Body of pancreas (tissue), 4 donors: Measurements from ENCODE around the gene PDHB. TPM values are rescaled to one million over a fixed set of nuclear protein-coding genes. Genes with fewer than 3 reads are reported as not detected.

Source experiments
- ATAC-seq: fragments of 150-250 bp; one replicate; pipeline ENCODE4 v1.9.1; 2016
- DNase-seq, 4 donors: peaks; one replicate each; pipeline ENCODE4 v3.0.0-alpha.2; 2019
- H3K27ac ChIP-seq, 4 donors: fragments of 200-600 bp; sonication (generic); 1 replicate in 3 of 4; 2 replicates in 1 of 4; pipeline versions ENCODE4 v1.5.1 to v1.6.1; 2016 to 2019; ENCODE audit warnings: mild to moderate bottlenecking in 1 of 4, mixed read lengths in 1 of 4, moderate library complexity in 1 of 4
- H3K27me3 ChIP-seq, 2 donors: fragments of 200-600 bp; sonication (generic); one replicate each; pipeline ENCODE4 v1.6.0; 2016; ENCODE audit warnings: mild to moderate bottlenecking in 1 of 2
- H3K36me3 ChIP-seq, 2 donors: fragments of 200-600 bp; sonication (generic); replicated peaks in 1 of 2; 2 replicates each; pipeline ENCODE4 v1.5.1; 2016; ENCODE audit warnings: low read depth in 2 of 2; ENCODE audit not compliant: insufficient read depth in 1 of 2
- H3K4me1 ChIP-seq: fragments of 200-600 bp; sonication (generic); one replicate; pipeline ENCODE4 v1.6.0; 2016
- H3K4me3 ChIP-seq, 2 donors: fragments of 200-600 bp; sonication (generic); 1 replicate in 1 of 2; 2 replicates in 1 of 2; pipeline ENCODE4 v1.5.1; 2016 to 2019
- H3K9me3 ChIP-seq, 3 donors: fragments of 200-600 bp; sonication (generic); 1 replicate in 2 of 3; 2 replicates in 1 of 3; pipeline ENCODE4 v1.5.1; 2016
- POLR2A ChIP-seq, 3 donors: fragments of 450-650 bp; IDR thresholded peaks; one replicate each; pipeline ENCODE4 v1.6.1; 2016; ENCODE audit warnings: antibody characterized with exemption in 3 of 3, mild to moderate bottlenecking in 2 of 3
- WGBS, 2 donors: methylation state at CpG; one replicate each; pipeline ENCODE4 v1.1.5; 2017; 5-methylcytosine and 5-hydroxymethylcytosine counted together
- intact Hi-C: fragments of 100-400 bp; cut with DNase I; formaldehyde crosslinking; loops from one replicate; pipeline ENCODE4 v1.15.1; 2023
- total RNA-seq, 2 donors: library from RNA; depleted of rRNA; stranded (reverse); fragments of >200 nt; gene quantifications; one replicate each; pipeline ENCODE4 v1.1.0, GENCODE V29; 2016
- TF ChIP-seq, protein P1 (sequence below), 7 experiments: fragments of 450-650 bp in 4 of 7; fragments of 200-600 bp in 3 of 7; sonication (generic) in 3 of 7; IDR thresholded peaks; one replicate each; pipeline ENCODE4 v1.5.1; 2016 to 2019; ENCODE audit warnings: antibody characterized with exemption in 7 of 7

The PDHB gene
- total RNA-seq, 2 donors from 2014 or later = 23.4 to 32.7 TPM

DNA sequence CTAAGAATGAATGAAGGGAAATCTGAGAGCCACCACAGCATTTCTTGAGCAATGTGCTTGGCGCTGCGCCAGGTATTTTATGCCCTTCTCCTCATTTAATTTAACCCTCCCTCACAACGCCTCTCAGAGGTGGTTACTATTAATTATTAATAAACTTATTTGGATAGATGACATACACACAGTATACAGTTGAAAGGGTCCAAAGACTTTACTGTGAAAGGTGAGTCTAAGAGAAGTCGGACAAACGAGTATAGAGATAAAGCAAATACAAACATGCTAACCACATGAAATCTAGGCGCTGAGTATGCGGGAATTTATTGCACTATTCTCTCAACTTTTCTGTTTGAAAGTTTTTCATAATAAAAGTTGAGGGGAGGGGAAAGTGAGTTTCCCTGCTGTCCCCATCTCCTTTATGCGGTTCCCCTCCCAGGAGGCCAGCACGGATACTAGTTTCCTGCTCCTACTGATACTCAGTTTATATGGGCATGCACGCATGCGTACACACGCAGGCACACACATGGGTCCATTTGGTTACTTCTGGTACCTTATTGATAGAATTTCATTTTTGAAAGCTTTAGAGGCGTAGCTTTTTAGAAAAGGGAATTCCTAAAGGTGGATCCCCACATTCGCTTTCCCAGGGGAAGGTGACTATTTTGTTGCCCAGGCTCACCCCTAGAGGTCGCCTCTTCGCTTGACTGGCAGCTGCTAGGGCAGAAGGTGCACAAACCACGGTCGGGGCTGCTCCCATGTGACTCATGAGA is 29.7 kb upstream of the PDHB start:
- ATAC-seq (peak; percentile 84), DNase-seq (peak; percentile 73 to 80 (median 78))
- intact Hi-C loops = no loop called here
- Histone ChIP-seq H3K36me3 (no peaks in the 10 kb centered on the region), H3K4me1 (peaks cover 13% of the 10 kb centered on the region), H3K9me3 (no peaks in the 10 kb centered on the region), H3K4me3 (no peak overlapping the region), H3K27ac (no peak overlapping the region), H3K27me3 (no peaks in the 10 kb centered on the region)
- TF ChIP-seq POLR2A (IDR thresholded peaks at IDR 0.05) = no peak
- TF ChIP-seq, protein P1, sequence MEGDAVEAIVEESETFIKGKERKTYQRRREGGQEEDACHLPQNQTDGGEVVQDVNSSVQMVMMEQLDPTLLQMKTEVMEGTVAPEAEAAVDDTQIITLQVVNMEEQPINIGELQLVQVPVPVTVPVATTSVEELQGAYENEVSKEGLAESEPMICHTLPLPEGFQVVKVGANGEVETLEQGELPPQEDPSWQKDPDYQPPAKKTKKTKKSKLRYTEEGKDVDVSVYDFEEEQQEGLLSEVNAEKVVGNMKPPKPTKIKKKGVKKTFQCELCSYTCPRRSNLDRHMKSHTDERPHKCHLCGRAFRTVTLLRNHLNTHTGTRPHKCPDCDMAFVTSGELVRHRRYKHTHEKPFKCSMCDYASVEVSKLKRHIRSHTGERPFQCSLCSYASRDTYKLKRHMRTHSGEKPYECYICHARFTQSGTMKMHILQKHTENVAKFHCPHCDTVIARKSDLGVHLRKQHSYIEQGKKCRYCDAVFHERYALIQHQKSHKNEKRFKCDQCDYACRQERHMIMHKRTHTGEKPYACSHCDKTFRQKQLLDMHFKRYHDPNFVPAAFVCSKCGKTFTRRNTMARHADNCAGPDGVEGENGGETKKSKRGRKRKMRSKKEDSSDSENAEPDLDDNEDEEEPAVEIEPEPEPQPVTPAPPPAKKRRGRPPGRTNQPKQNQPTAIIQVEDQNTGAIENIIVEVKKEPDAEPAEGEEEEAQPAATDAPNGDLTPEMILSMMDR (IDR thresholded peaks at IDR 0.05) = peak; percentile 70 to 83 (median 75)
- 8 to 11% methylated on average over 12 to 18 of the region's 18 CpGs for WGBS, 2 donors

DNA sequence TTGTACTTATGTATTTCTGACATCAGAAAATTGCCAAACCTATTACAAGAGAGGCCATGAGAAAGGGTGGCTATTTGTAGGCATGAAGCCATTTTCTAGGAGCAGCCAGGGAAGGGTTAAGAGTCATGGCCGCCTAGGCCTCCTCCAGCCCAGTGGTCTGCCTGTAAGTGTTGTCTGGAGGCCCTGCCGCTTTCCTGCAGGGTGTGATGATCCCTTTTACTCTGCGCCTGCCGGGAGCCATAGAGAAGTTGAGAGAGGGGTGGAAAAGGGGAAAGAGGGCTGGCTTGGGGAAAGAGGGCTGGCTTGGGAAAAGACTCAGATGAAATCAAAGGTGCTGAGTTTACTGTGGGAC is 29.2 kb upstream of the PDHB start:
- H3K4me3 ChIP-seq = no peak overlapping the region
- TF ChIP-seq POLR2A (IDR thresholded peaks at IDR 0.05) = no peak
- TF ChIP-seq, protein P1 (IDR thresholded peaks at IDR 0.05) = no peak
- 70 to 74% methylated on average over 4 of the region's 4 CpGs for WGBS, 2 donors
- ATAC-seq (no peak), DNase-seq (no peak)
- no peaks in the 10 kb centered on the region for H3K9me3 ChIP-seq
- H3K27me3 ChIP-seq = no peaks in the 10 kb centered on the region
- no peak overlapping the region for H3K27ac ChIP-seq
- intact Hi-C loops = no loop called here
- H3K4me1 ChIP-seq = peaks cover 13% of the 10 kb centered on the region
- no peaks in the 10 kb centered on the region for H3K36me3 ChIP-seq

- Histone ChIP-seq H3K4me1 (peaks cover 13% of the 10 kb centered on the region), H3K9me3 (no peaks in the 10 kb centered on the region), H3K4me3 (no peak overlapping the region), H3K36me3 (no peaks in the 10 kb centered on the region), H3K27ac (no peak overlapping the region), H3K27me3 (no peaks in the 10 kb centered on the region)
- intact Hi-C loops = no loop called here
- DNase-seq (no peak), ATAC-seq (no peak)
- WGBS, 2 donors = 79 to 82% methylated on average over 4 of the region's 4 CpGs
- TF ChIP-seq POLR2A (IDR thresholded peaks at IDR 0.05) = no peak
- TF ChIP-seq, protein P1 (IDR thresholded peaks at IDR 0.05) = no peak
These were observed 25.5 kb upstream of the PDHB start for GRCh38 chr3:58459160-58459559.

- DNase-seq (no peak), ATAC-seq (no peak)
- 64 to 67% methylated on average over 1 of the region's 1 CpG for WGBS, 2 donors
- no peaks in the 10 kb centered on the region for H3K27me3 ChIP-seq
- no peak overlapping the region for H3K4me3 ChIP-seq
- no peaks in the 10 kb centered on the region for H3K36me3 ChIP-seq
- intact Hi-C loops = no loop called here
- no peak for TF ChIP-seq POLR2A (IDR thresholded peaks at IDR 0.05)
- TF ChIP-seq, protein P1 (IDR thresholded peaks at IDR 0.05) = no peak
- H3K9me3 ChIP-seq = peaks cover 0 to 6% (median 0%) of the 10 kb centered on the region in 3 donors
- H3K27ac ChIP-seq = no peak overlapping the region
- H3K4me1 ChIP-seq = no peaks in the 10 kb centered on the region
These were observed 18.5 kb upstream of the PDHB start for GRCh38 chr3:58452176-58452575.
